Adrenal gland (tissue), 12 donors: Measurements from ENCODE around the gene ABCE1. TPM values are rescaled to one million over a fixed set of nuclear protein-coding genes. Genes with fewer than 3 reads are reported as not detected.

Experiments
- DNase-seq, 7 donors: peaks; one replicate each; pipeline ENCODE4 v3.0.0-alpha.2; 2019 to 2020
- H3K27ac ChIP-seq, 5 donors: fragments of 200-600 bp; sonication (generic) in 4 of 5; 1 replicate in 3 of 5; 2 replicates in 2 of 5; pipeline versions ENCODE4 v1.5.1 to v1.8.0; 2016 to 2020; ENCODE audit warnings: mild to moderate bottlenecking in 1 of 5
- H3K27me3 ChIP-seq: fragments of 200-600 bp; 2 replicates; pipeline ENCODE4 v1.8.0; 2021
- H3K36me3 ChIP-seq, 2 donors: fragments of 200-600 bp; replicated peaks in 1 of 2; 1 replicate in 1 of 2; 2 replicates in 1 of 2; pipeline versions ENCODE4 v1.5.1 to v1.8.0; 2018 to 2022
- H3K4me1 ChIP-seq, 2 donors: fragments of 200-600 bp; replicated peaks in 1 of 2; 1 replicate in 1 of 2; 2 replicates in 1 of 2; pipeline versions ENCODE4 v1.5.1 to v1.8.0; 2018 to 2021
- H3K4me3 ChIP-seq, 4 donors: fragments of 200-600 bp; sonication (generic) in 3 of 4; one replicate each; pipeline ENCODE4 v1.5.1; 2016 to 2018
- H3K9me3 ChIP-seq, 3 donors: fragments of 200-600 bp; sonication (generic) in 1 of 3; replicated peaks in 1 of 3; 1 replicate in 2 of 3; 2 replicates in 1 of 3; pipeline versions ENCODE4 v1.5.1 to v1.8.0; 2016 to 2021
- POLR2A ChIP-seq, 2 donors: fragments of 450-650 bp; IDR thresholded peaks; one replicate each; pipeline ENCODE4 v1.6.1; 2017; ENCODE audit warnings: antibody characterized with exemption in 2 of 2, mild to moderate bottlenecking in 2 of 2, moderate library complexity in 1 of 2
- WGBS, 4 donors: extraction: QIAGEN DNeasy Blood & Tissue Kit in 2 of 4; methylation state at CpG; one replicate each; pipeline versions ENCODE4 v1.1.5 to v1.1.7; 2013 to 2017; 5-methylcytosine and 5-hydroxymethylcytosine counted together
- intact Hi-C, 2 donors: fragments of 100-400 bp; cut with DNase I; formaldehyde crosslinking; loops; one replicate each; pipeline versions ENCODE4 v1.14.1 to v1.15.0; 2022 to 2023
- polyA plus RNA-seq, 3 donors: library from polyadenylated mRNA; stranded (reverse); fragments of 200-250 nt in 2 of 3; fragments of 350-450 nt in 1 of 3; fragmentation: Illumina TruSeq in 1 of 3; extraction: RNeasy Lipid Tissue Mini Kit (QIAGEN cat#74804) in 1 of 3; gene quantifications; one replicate each; pipeline ENCODE4 v1.2.3, GENCODE V29; 2013 to 2014
- total RNA-seq, 9 donors: library from RNA; depleted of rRNA in 4 of 9; stranded (reverse); fragments of >200 nt in 4 of 9; fragments of 120-200 nt in 1 of 9; fragmentation: NEBNext Ultra II Directional in 1 of 9; extraction: Animal tissue kit (Norgen Biotek cat#: 25700) in 1 of 9; gene quantifications; one replicate each; pipeline versions ENCODE4 v1.1.0 to v1.2.4, GENCODE V29; 2013 to 2023
- TF ChIP-seq, protein P1 (sequence below), 6 experiments: fragments of 450-650 bp in 4 of 6; fragments of 200-600 bp in 2 of 6; sonication (generic) in 1 of 6; IDR thresholded peaks; 1 replicate in 5 of 6; 2 replicates in 1 of 6; pipeline versions ENCODE4 v1.5.1 to v1.8.0; 2016 to 2021; ENCODE audit warnings: antibody characterized with exemption in 6 of 6, mild to moderate bottlenecking in 2 of 6, moderate library complexity in 1 of 6
- donor health status: healthy with polysubstance abuse.
- donor health status: Bipolar disorder and iron deficiency.
- donor health status: DM: yes; HTN: yes; CAD: no.
- donor health status: DM: no; HTN: no; CAD: no.
- donor health status: DM: no; HTN: no; CAD: no.
- donor health status: DM: yes; HTN: yes; CAD: no.

Gene ABCE1
- total and polyA plus RNA-seq, 12 donors: 14.9 to 82.0 (median 50.6) TPM

DNA sequence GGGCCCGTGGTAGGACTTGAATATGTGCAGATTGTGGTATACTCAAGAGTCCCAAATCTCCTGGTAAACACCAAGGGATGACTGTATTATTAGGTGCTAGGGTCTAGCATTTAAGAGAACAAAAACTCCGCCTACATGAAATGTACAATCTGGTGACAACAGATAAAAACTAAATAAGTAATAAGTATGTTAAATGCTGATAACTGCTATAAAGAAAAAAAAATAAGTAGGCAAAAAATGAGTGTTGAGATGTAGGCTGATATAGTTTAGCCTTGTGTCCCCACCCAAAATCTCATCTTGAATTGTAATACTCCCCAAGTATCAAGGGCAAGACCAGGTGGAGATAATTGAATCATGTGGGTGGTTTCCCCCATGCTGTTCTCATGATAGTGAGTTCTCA lies 58.9 kb downstream of the ABCE1 start:
- no peaks in the 10 kb centered on the region for H3K9me3 ChIP-seq
- intact Hi-C loops: no loop called here
- no peak overlapping the region for H3K4me3 ChIP-seq
- H3K27me3 ChIP-seq: no peaks in the 10 kb centered on the region
- DNase-seq: no peak
- H3K27ac ChIP-seq: no peak overlapping the region
- peaks cover 0 to 43% of the 10 kb centered on the region in 2 donors for H3K36me3 ChIP-seq
- H3K4me1 ChIP-seq: peaks cover 11 to 15% of the 10 kb centered on the region in 2 donors
- TF ChIP-seq, protein P1, sequence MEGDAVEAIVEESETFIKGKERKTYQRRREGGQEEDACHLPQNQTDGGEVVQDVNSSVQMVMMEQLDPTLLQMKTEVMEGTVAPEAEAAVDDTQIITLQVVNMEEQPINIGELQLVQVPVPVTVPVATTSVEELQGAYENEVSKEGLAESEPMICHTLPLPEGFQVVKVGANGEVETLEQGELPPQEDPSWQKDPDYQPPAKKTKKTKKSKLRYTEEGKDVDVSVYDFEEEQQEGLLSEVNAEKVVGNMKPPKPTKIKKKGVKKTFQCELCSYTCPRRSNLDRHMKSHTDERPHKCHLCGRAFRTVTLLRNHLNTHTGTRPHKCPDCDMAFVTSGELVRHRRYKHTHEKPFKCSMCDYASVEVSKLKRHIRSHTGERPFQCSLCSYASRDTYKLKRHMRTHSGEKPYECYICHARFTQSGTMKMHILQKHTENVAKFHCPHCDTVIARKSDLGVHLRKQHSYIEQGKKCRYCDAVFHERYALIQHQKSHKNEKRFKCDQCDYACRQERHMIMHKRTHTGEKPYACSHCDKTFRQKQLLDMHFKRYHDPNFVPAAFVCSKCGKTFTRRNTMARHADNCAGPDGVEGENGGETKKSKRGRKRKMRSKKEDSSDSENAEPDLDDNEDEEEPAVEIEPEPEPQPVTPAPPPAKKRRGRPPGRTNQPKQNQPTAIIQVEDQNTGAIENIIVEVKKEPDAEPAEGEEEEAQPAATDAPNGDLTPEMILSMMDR (IDR thresholded peaks at IDR 0.05): no peak
- TF ChIP-seq POLR2A (IDR thresholded peaks at IDR 0.05): no peak
- WGBS, 4 donors: 94 to 99% (median 96%) methylated on average over 2 of the region's 2 CpGs

DNA sequence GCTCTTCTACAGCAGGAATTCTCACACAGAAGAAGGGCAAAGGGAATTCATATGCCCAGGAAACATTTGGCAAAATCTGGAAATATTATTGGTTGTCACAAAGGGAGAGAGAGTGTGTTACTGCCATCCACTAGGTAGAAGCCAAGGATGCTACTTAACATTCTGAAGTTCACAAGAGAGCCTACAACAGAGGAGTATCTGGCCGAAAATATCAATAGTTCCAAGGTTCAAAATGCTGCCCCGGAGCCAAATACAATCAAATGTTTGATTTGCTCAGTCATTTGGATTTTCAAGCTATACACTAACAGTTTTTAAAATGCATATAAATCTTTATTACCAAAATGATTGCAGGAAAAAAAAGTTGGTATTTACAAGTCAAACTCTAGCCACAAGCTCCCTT lies 63.4 kb downstream of the ABCE1 start:
- Histone ChIP-seq H3K9me3 (no peaks in the 10 kb centered on the region), H3K27me3 (no peaks in the 10 kb centered on the region), H3K4me1 (no peaks in the 10 kb centered on the region), H3K4me3 (no peak overlapping the region), H3K36me3 (peaks cover 0 to 30% of the 10 kb centered on the region in 2 donors), H3K27ac (no peak overlapping the region)
- TF ChIP-seq, protein P1 (IDR thresholded peaks at IDR 0.05): no peak
- no peak for TF ChIP-seq POLR2A (IDR thresholded peaks at IDR 0.05)
- no peak for DNase-seq
- intact Hi-C loops: no loop called here
- 32 to 46% (median 44%) methylated on average over 2 of the region's 2 CpGs for WGBS, 4 donors

DNA sequence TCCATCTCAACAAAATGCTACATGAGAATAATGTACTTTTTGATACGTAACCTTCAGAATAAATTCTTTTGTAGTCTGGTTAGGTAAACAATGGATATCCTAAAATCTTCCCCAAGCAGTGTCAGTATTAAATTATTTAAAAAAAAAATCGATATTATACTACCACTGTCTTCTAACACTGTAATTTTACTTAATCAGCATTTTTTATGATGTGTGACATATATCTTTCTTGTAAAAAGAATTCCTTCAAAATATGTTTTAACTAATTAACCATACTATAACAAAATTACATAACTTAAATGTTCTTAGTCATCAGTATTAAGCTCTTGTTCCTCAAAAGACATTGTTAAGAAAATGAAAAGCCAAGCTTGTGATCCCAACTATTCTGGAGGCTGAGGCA lies 69.8 kb downstream of the ABCE1 start:
- Histone ChIP-seq H3K27ac (no peak overlapping the region), H3K4me3 (no peak overlapping the region), H3K27me3 (no peaks in the 10 kb centered on the region), H3K4me1 (peaks cover 0 to 5% of the 10 kb centered on the region in 2 donors), H3K36me3 (no peaks in the 10 kb centered on the region), H3K9me3 (no peaks in the 10 kb centered on the region)
- 98 to 99% (median 98%) methylated on average over 2 of the region's 2 CpGs for WGBS, 4 donors
- intact Hi-C loops: no loop called here
- no peak for TF ChIP-seq POLR2A (IDR thresholded peaks at IDR 0.05)
- TF ChIP-seq, protein P1 (IDR thresholded peaks at IDR 0.05): no peak
- no peak for DNase-seq

DNA sequence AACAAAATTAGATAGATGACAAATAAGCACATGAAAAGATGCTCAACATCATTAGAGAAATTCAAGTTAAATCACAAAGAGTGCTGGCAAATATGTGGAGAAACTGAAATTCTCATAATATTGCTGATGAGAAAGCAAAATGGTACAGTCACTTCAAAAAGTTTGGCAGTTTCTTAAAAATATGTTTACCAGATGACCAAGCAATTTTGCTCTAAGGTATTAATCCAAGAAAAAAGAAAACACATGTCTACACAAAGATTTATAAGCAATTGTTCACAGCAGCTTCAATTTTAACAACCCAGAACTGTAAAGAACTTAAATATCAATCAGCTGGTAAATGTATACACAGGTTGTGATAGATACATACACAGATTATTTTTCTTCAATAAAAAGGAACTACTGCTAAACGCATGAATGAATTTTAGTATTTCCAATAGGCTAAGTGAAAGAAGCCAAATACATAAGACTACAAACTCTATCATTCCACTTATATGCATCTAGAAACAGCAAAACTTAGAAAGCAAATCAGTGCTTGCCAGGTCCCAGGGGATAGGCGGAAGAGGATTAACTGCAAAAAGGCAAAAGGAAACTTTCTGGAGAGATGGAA lies 70.6 kb downstream of the ABCE1 start:
- intact Hi-C loops: no loop called here
- Histone ChIP-seq H3K4me1 (peaks cover 0 to 5% of the 10 kb centered on the region in 2 donors), H3K27me3 (no peaks in the 10 kb centered on the region), H3K4me3 (no peak overlapping the region), H3K9me3 (no peaks in the 10 kb centered on the region), H3K36me3 (no peaks in the 10 kb centered on the region), H3K27ac (no peak overlapping the region)
- TF ChIP-seq, protein P1 (IDR thresholded peaks at IDR 0.05): no peak
- TF ChIP-seq POLR2A (IDR thresholded peaks at IDR 0.05): no peak
- WGBS, 4 donors: 90 to 100% (median 96%) methylated on average over 2 of the region's 2 CpGs
- no peak for DNase-seq
